ENCODE data around the gene ARFRP1. TPM values are rescaled to one million over a fixed set of nuclear protein-coding genes. Genes with fewer than 3 reads are reported as not detected.

Gene ARFRP1
- total and polyA plus RNA-seq, 2 of the 4 experiments (the other 2 are of a cell fraction) = 25.3 to 36.6 TPM

GRCh38 chr20:63748934-63749270 is 41.1 kb upstream of the ARFRP1 start:
- H2BK120ac ChIP-seq (ENCODE audit: low read depth, low read length) = no peak overlapping the region
- H3K79me1 ChIP-seq (ENCODE audit: low read depth in 1 of 2, low read length in 2 of 2) = no peaks in the 10 kb centered on the region
- H3K14ac ChIP-seq (replicated peaks; ENCODE audit: low read depth, low read length) = no peak overlapping the region
- H3K36me3 ChIP-seq (ENCODE audit: control insufficient read depth, insufficient read depth, low read length) = peaks cover 10% of the 10 kb centered on the region; the same call in 1 of the 2 replicates
- no peak overlapping the region for H3K4me2 ChIP-seq (ENCODE audit: low read depth, low read length)
- no peak for TF ChIP-seq POLR2A (IDR thresholded peaks at IDR 0.05; ENCODE audit: low read depth, low read length)
- no peak for TF ChIP-seq ELK1 (IDR thresholded peaks at IDR 0.05; ENCODE audit: borderline replicate concordance, low read depth, low read length)
- no peak for TF ChIP-seq RFX5 (IDR thresholded peaks at IDR 0.05; ENCODE audit: low read depth, low read length)
- BruUV-seq (replicated peaks) = no TSS peak
- no peaks in the 10 kb centered on the region for H3K27me3 ChIP-seq (ENCODE audit: control insufficient read depth, insufficient read depth, low read length)
- H3K4me3 ChIP-seq (ENCODE audit: insufficient read depth, low read depth, low read length) = no peak overlapping the region
- no peak overlapping the region for H3K56ac ChIP-seq (ENCODE audit: extremely low read depth, insufficient read depth, low read length)
- no peaks in the 10 kb centered on the region for H3K9me3 ChIP-seq (ENCODE audit: control insufficient read depth, insufficient read depth, low read length)
- 80% methylated on average over 4 of the region's 11 CpGs; no CpG with 5 or more reads in 1 of the 2 experiments for WGBS, 2 experiments (ENCODE audit: extremely low coverage in 2 of 2, insufficient read length in 1 of 2)
- H2BK15ac ChIP-seq (ENCODE audit: low read depth, low read length) = no peak overlapping the region
- H4K91ac ChIP-seq (ENCODE audit: insufficient read depth, low read depth, low read length) = no peak overlapping the region
- H3K18ac ChIP-seq (ENCODE audit: low read depth, low read length) = no peak overlapping the region
- no peaks in the 10 kb centered on the region for H3K4me1 ChIP-seq (ENCODE audit: control insufficient read depth, insufficient read depth, low read length)
- no peak for DNase-seq
- POLR2A ChIA-PET (ENCODE audit: unreplicated experiment) = no interaction called here
- no peak overlapping the region; the same call in 1 of the 2 replicates for H2AK5ac ChIP-seq (ENCODE audit: low read depth, low read length)
- H3K9ac ChIP-seq (ENCODE audit: low read depth, low read length) = no peak overlapping the region
- dilution Hi-C loops (cut with HindIII; ENCODE audit: low sequenced_read_pairs, unreplicated experiment) = no loop called here
- no peak for ATAC-seq (ENCODE audit: low read depth)
- no peak overlapping the region for H2BK5ac ChIP-seq (ENCODE audit: low read depth, low read length, poor library complexity, severe bottlenecking)
- no peak overlapping the region for H2BK20ac ChIP-seq (ENCODE audit: low read depth, low read length)
- H2AFZ ChIP-seq (replicated peaks; ENCODE audit: low read length, poor library complexity) = no peak overlapping the region
- in situ Hi-C loops (cut with MboI; ENCODE audit: low sequenced_read_pairs) = no loop called here
- no peak overlapping the region for H3K4ac ChIP-seq (ENCODE audit: low read depth, low read length)
- no peak overlapping the region for H3K23ac ChIP-seq (ENCODE audit: low read depth, low read length)
- H3K9me1 ChIP-seq (ENCODE audit: insufficient read depth, low read length) = no peaks in the 10 kb centered on the region
- H3K27ac ChIP-seq (ENCODE audit: insufficient read depth, low read length) = no peak overlapping the region
- H4K20me1 ChIP-seq (ENCODE audit: insufficient read depth, low read length) = no peaks in the 10 kb centered on the region; the same call in 1 of the 2 replicates
- intact Hi-C loops (cut with micrococcal nuclease) = no loop called here
- H4K8ac ChIP-seq (ENCODE audit: low read depth in 2 of 2, low read length in 2 of 2) = no peak overlapping the region
- CTCF ChIA-PET = interaction anchor here (1.0 kb wide), 1 partner anchor 116 kb away, joined by 3 read pairs; the partner anchor contains the start of gene TPD52L2
- H4K5ac ChIP-seq (ENCODE audit: low read depth, low read length) = no peak overlapping the region
- H2AK9ac ChIP-seq (replicated peaks; ENCODE audit: low read depth, low read length, poor library complexity) = no peak overlapping the region
